Measurements from ENCODE around the gene RNF212.

DNA sequence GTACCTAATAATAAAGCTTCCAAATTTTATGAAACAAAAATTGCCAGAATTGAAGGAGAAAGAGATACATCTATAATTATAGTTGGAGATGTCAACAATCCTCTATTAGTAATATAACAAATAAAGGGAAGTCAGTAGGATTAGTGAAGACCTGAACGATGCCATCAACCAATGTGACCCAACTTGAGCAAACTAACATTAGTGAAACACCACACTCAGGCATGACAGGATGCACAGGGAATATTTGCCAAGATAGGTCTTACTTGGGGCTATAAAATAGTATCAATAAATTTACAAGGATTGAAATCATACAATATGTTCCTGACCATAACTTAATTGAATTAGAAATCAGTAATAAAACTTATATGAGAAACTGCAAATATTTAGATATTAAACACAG, 47.0 kb upstream of the RNF212 start:
- TF ChIP-seq ELF1 (CRISPR knock-in tag; IDR thresholded peaks at IDR 0.05) (no peak), TBP (CRISPR knock-in tag; IDR thresholded peaks at IDR 0.05) (no peak), REST (IDR thresholded peaks at IDR 0.05; ENCODE audit: borderline replicate concordance in 1 of 2, low read depth in 1 of 2, low read length in 2 of 2) (no peak), POLR2A (IDR thresholded peaks at IDR 0.05; ENCODE audit: insufficient read depth in 1 of 2, low read depth in 2 of 2, low read length in 2 of 2) (no peak), MTA3 (CRISPR knock-in tag; IDR thresholded peaks at IDR 0.05) (no peak), MZF1 (CRISPR knock-in tag; IDR thresholded peaks at IDR 0.05; ENCODE audit: borderline replicate concordance) (no peak), CBX2 (IDR thresholded peaks at IDR 0.05; ENCODE audit: low read depth, low read length) (no peak), CBX2 (CRISPR knock-in tag; IDR thresholded peaks at IDR 0.05; ENCODE audit: low read depth) (no peak)
- TF ChIP-seq, protein P1, sequence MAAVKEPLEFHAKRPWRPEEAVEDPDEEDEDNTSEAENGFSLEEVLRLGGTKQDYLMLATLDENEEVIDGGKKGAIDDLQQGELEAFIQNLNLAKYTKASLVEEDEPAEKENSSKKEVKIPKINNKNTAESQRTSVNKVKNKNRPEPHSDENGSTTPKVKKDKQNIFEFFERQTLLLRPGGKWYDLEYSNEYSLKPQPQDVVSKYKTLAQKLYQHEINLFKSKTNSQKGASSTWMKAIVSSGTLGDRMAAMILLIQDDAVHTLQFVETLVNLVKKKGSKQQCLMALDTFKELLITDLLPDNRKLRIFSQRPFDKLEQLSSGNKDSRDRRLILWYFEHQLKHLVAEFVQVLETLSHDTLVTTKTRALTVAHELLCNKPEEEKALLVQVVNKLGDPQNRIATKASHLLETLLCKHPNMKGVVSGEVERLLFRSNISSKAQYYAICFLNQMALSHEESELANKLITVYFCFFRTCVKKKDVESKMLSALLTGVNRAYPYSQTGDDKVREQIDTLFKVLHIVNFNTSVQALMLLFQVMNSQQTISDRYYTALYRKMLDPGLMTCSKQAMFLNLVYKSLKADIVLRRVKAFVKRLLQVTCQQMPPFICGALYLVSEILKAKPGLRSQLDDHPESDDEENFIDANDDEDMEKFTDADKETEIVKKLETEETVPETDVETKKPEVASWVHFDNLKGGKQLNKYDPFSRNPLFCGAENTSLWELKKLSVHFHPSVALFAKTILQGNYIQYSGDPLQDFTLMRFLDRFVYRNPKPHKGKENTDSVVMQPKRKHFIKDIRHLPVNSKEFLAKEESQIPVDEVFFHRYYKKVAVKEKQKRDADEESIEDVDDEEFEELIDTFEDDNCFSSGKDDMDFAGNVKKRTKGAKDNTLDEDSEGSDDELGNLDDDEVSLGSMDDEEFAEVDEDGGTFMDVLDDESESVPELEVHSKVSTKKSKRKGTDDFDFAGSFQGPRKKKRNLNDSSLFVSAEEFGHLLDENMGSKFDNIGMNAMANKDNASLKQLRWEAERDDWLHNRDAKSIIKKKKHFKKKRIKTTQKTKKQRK (IDR thresholded peaks at IDR 0.05; ENCODE audit: low read length): no peak
- TF ChIP-seq, protein P2, sequence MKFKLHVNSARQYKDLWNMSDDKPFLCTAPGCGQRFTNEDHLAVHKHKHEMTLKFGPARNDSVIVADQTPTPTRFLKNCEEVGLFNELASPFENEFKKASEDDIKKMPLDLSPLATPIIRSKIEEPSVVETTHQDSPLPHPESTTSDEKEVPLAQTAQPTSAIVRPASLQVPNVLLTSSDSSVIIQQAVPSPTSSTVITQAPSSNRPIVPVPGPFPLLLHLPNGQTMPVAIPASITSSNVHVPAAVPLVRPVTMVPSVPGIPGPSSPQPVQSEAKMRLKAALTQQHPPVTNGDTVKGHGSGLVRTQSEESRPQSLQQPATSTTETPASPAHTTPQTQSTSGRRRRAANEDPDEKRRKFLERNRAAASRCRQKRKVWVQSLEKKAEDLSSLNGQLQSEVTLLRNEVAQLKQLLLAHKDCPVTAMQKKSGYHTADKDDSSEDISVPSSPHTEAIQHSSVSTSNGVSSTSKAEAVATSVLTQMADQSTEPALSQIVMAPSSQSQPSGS (CRISPR knock-in tag; IDR thresholded peaks at IDR 0.05): no peak

Data from HepG2 (cell line).